Glomerular endothelial cell (primary cell): ENCODE data around the gene CDKN2B. TPM values are rescaled to one million over a fixed set of nuclear protein-coding genes. Genes with fewer than 3 reads are reported as not detected.
A peak's percentile ranks its signal among the peaks of the same experiment; 100 is the strongest.
"Not testable (repeated sequence)": the region's sequence is repeated elsewhere in the genome, so short reads cannot be mapped to it uniquely, and the experiment has no call there.

Experiments
- DNase-seq: peaks from one replicate; pipeline ENCODE4 v3.0.0-alpha.2; 2011; ENCODE audit warnings: low read depth, low spot score; ENCODE audit errors: extremely low read depth
- total RNA-seq: library from RNA; depleted of rRNA; stranded (reverse); fragments of >200 nt; gene quantifications from 2 replicates; pipeline ENCODE4 v1.2.3, GENCODE V29; 2015

CDKN2B gene, protein sequence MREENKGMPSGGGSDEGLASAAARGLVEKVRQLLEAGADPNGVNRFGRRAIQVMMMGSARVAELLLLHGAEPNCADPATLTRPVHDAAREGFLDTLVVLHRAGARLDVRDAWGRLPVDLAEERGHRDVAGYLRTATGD
- 36.5 and 49.7 TPM in 2 replicates for total RNA-seq

DNA sequence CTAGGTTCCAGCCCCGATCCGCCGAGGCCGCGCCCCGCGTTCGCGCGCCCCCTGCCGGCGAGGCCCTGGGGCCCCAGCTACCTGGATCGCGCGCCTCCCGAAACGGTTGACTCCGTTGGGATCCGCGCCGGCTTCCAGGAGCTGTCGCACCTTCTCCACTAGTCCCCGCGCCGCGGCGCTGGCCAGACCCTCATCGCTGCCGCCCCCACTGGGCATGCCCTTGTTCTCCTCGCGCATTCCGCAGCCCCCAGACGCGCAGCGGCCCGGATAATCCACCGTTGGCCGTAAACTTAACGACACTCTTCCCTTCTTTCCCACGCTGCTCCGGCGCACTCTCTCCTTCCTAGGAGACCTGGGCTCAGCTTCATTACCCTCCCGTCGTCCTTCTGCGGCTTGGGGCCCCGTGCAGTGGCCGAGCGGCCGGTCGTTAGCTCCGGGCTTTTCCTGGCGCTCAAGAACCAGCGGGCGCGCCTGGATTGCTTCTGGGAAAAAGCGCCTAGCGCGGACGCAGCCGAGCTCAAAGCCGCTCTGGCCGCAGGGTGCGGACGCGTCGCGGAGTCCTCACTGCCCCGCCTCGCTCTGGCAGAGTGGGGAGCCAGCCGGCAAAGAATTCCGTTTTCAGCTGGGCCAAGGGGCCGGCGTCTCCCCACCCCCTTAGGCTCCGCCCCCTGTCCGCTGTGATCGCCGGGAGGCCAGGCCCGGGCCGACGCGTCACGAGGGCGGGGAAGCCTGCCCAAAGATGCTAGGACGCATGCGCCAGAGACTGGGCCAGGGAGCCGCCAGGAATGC lies at the start of gene CDKN2B:
Gene CDKN2B (minus strand): TSS at position 589 of the 789 bp plus-strand sequence. CDS start 352 bp downstream, at position 237.
- no peak for DNase-seq

DNA sequence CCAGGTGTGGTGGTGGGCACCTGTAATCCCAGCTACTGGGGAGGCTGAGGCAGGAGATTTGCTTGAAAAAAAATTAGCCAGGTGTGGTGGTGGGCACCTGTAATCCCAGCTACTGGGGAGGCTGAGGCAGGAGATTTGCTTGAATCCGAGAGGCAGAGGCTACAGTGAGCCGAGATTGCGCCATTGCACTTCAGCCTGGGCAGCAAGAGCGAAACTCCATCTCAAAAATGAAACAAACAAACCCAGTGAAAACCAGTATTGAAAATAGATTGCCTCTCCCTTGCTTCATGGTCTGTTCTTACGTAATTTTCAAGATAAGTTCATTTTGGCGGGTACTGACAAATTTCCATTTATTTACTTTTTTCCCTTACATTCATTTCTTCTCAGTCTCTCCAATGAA lies 48.9 kb upstream of the CDKN2B start:
- not testable (repeated sequence) for DNase-seq

DNA sequence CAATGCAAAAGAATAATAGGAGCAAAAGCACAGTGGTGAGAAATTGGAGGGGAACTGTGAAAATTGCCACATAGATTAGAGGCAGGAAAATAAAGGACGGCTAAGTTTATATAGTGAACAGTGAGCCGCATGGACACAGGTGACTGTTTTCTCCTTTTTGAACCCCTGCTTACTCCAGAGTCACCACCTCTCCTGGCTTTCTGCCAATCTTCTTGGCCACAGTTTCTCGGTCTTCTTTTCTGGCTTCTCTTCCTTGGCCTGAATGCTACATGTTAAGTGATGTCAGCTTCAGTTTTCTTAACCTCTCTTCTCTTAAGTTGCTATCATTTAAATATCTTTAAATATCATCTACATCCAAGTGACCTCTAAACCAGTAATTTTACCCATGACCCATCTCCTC lies 47.3 kb upstream of the CDKN2B start:
- no peak for DNase-seq

DNA sequence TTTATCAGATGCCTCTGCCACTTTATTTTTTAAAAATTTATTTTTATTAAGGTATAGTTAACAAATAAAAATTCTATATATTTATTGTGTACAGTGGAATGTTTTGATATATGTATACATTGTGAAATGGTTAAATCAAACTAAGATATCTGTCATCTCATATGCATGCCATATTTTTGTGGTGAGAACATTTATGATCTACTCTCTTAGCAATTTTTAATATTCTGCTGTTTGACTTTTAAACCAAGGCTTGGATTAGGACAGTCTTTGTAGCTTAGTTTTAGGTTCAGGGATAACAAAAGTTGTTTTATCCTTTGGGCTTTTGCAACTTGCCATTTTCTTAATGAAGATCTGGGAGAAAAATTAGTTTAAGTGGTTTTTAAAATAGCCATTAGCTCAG lies 46.0 kb upstream of the CDKN2B start:
- DNase-seq = no peak

DNA sequence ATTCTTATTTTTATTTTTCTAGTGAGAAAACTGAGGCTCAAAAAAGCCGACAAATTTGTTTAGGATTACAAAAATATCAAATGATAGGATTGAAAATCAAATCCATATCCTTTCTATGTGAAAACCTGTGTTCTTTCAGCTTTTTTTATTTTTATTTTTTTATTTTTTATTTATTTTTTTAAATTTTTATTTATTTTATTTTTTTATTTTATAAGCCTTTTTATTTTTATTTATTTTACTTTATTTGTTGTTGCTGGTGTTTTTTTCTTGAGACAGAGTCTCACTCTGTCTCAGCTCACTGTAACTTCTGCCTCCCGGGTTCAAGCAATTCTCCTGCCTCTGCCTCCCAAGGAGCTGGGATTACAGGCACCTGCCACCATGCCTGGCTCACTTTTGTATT lies 45.4 kb upstream of the CDKN2B start:
- DNase-seq = no peak

DNA sequence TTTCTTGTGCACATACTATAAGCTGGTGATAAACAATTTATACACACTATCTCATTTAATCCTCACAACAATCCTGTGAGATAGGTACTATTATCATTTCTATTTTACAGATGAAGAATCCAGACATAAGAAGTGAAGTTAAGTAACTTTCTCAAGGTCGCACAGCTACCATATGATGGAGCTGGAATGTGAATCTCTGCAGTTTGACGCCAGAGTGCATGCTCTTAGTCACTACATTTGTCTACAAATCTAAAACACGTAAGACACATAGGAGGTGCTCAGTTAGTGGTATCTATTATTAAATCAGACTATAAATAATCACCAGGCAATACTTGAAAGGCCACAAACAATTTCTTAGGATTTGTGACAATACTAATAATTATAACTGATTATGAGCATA lies 45.0 kb upstream of the CDKN2B start:
- DNase-seq = no peak

DNA sequence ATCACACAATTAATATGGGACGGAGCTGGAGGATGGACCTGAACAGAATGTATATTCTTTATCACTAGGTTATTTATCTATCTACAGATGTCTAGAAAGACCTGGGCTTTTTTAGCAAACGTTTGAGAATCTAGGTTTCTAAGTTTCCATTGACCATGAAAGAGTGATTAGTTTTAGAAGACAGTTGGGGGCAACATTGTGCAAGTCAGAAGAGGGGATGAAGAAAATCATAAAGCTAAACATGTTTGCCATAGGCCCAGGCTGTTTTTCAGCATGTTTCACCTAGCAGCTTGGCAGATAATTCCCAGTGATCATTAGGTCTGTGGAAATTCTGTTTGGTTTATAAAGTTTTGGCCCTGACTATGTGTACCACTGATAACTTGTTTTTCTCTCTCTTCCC lies 44.1 kb upstream of the CDKN2B start:
- DNase-seq = no peak

DNA sequence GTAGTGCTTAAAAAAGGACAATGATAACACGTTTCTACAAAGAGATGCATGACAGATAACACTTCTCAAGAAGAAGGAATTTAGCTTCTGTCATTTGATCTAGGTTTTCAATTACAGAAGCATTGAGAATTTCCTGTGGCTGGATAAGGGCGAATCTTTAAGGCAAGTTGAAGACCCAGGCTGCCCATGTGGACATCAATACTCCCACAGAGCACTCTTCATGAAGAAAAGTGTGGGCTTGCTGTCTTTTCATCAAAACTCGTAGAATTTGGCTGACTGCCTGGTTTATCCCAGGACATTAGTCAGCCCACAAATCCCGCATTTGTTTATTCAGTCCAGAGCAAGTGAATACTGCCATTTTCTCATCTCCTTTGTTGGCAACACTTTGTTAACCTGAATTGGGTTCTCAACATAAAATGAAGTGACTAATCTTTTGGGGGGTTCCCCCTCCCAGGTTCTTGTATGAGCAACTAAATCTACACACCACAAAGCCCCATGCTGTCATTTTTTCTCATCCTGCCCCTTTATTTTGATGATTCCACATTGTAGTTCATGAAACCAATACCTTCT lies 43.4 kb upstream of the CDKN2B start:
- peak; percentile 73 for DNase-seq

DNA sequence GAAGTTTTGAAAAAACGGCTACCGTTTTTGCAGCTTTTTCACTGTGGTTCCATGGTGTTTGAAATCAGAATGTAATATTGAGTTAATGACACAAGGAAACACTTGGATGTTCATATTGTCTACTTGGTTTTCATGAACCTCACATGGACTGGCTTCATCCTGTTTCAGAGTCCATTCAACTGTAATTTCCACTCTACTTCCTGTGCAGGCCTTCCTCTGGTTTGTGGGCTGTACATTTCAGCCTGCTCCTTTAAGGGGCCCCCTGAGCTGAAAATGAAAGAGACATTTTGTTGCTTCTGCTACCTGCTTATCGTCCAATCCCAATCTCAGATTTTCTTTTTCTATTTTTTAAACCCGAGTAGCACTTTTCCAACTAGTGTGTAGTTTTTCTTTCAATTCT lies 41.8 kb upstream of the CDKN2B start:
- no peak for DNase-seq

DNA sequence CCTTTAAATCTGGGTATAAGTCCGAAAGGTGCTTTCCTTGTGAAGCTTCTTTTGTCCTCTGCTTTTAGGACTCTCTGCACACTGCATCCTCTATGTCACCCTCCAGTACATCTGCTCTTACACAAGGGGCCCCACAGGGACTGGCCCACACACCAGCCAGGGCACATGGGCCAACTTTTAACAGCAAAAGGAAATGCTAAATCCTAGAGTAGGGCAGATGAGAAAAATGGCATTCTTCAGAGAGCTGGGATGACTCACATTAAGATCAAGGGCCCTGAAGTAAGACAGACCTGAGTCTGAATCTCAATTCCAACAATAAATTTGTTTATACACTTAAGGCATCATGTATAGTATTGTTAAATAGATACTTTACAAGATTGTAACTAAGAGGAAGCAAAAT lies 40.3 kb upstream of the CDKN2B start:
- DNase-seq = no peak

DNA sequence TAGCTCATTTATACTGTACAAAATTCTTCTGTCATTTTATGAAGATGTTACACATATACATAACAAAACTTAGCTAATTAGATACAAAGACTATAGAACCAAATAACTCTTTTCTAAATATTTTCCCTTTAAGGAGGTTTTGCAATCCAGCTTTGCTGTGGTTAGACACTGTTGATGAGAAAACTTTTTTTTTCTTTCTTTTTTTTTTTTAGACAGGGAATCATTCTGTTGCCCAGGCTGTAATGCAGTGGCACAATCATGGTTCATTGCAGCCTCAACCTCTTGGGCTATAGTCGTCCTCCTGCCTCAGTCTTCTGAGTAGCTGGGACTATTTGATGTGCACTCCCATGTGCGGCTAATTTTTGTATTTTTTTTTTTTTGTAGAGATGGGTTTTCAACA lies 38.5 kb upstream of the CDKN2B start:
- no peak for DNase-seq

DNA sequence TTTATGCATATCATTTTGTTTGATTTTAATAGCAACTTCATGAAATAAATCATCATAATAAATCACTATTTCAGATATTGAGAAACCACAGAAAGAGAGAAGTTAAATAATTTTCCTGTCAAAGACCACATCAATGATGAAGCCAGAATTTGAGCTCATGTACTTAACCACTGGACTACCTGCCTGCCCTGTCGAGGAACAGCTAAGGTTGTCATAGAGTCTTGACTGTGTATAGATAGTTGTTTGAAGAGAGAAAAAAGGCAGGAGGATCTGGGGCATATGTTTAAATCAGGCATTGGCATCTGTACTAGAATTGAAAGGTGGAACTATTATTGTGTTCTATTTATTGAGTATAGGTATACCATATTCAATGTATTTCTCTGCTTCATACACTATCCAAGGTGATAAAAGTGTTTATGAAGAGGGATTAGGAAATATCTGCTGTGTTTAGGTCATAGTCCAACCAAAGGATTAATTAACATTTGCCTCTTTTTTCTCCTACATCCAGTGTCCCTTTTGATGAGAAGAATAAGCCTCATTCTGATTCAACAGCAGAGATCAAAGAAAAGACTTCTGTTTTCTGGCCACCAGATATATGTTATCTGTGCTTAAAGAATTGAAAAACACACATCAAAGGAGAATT lies 37.3 kb upstream of the CDKN2B start:
- DNase-seq = no peak

DNA sequence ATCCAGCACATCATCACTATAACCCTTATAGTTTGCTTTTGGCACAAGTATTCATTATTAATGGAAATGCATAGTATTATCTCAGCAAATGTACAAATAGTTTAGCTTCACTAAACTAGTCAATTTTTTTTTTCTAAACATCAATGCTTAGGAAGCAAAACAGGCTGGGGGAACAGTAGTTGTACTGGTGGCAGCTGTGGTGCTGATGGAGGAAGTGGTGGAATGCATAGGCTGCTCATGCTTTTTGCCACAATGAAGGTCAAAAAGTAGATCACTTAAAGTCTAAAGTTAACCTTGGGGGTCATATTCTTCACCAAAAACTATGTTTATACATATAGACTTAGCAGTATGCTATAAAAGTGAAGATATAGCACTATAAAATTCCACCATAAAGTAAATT lies 36.3 kb upstream of the CDKN2B start:
- no peak for DNase-seq

DNA sequence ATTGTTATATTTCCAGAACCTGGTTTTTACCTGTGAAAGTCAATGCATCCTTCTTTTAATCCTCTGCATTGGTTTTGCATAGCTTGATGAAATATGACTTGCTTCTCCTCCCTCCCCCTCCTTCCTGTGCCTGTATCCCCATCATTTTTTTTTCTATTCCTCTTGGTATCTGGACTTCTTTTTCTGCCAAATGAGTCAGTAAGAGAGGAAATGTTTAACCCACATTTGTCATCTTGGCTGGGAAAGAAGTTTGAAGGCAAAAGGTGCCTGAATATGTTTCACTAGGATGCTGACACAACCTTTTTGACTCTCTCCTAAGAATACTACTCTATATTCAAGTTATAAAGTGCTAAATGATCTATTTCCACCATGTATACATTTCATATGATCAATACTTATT lies 35.5 kb upstream of the CDKN2B start:
- no peak for DNase-seq

DNA sequence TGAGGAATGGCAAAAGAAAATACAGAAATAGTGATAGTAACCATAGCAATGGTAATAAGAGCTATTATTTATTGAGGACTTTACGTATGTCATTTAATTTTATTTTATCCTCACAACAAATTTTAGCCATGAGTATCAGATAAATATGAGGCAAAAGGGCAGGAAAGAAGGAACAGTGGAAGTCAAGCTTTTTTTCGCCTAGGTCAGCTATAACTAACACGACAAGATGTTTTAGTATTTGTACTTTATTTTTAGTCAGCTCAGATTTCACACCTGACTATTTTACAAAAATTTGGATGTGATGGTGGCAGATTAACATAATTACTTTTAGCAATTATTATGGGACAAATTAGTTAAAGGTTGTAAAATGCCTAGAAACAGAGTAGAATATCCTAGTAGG lies 34.8 kb upstream of the CDKN2B start:
- no peak for DNase-seq

DNA sequence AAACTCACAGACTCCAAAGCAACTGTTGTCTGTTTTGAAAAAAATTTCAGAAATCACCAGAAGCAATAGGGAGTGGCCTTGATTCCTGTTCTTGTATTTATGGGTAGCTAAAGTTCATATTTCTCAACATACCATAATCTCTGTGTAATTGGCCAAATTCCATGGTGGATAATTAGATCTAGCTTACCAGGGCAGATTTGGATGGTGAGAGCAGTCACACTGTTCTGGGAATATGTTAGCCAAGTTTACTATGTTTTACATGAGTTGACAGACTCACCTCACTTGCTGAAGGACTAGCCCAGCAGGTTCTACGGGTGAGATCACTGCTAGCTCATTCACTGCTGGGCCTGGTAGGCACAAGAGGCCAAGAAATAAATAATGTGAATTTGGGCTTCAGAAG lies 32.7 kb upstream of the CDKN2B start:
- DNase-seq = no peak

DNA sequence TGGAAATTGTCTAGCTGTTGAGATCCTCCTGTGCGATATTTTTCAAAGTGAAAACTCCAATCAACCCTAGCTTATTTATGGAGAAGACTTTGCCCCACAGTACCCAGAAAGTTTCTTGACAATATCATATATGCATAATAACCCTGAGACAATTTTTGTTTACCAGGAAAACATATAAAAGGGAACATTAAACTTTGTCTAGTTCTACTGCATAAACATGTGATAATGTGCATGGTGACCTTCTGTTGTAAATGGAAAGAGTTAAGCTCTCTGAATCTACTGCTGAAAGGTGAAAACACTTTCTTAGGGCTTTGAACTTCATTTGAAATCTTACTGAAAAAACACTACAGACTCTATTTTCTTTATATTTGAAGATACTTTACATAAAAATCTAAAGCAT lies 32.2 kb upstream of the CDKN2B start:
- no peak for DNase-seq

DNA sequence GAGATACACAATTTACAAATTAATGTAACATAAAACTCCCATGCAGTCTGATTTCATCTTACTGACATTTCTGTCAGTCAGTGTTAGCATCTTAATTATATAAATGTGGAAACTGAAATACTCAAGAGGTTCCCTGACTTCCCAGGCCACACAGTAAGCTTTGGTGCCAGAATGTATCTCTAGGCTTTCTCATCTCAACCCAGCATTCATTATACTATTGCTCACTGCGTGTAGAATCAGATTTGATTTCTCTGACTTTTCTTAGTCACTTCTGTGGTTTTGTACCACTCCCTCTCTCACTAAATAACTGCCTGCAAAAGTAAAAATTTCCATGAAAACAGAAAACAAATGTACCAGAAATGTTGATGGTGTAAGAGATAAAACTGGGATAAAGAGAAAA lies 31.7 kb upstream of the CDKN2B start:
- no peak for DNase-seq

DNA sequence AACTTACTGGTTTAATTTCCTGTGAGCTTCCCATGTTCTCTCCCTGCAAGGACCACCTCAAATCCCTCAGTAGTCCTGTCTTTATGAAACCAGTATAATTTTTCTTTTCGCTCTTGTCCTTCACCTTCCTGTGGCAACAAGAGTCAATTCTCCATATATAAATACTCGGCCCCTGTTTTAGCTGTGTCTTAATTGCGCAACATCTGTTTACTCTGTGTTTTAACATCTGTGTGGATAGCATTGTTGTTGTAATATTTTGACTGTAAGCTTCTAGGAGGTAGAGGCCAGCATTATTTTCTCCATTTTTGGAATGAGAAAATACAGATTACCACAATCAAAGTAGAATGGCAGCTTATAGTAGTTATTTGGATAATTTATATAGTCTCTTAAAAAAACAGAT lies 30.2 kb upstream of the CDKN2B start:
- DNase-seq = no peak

DNA sequence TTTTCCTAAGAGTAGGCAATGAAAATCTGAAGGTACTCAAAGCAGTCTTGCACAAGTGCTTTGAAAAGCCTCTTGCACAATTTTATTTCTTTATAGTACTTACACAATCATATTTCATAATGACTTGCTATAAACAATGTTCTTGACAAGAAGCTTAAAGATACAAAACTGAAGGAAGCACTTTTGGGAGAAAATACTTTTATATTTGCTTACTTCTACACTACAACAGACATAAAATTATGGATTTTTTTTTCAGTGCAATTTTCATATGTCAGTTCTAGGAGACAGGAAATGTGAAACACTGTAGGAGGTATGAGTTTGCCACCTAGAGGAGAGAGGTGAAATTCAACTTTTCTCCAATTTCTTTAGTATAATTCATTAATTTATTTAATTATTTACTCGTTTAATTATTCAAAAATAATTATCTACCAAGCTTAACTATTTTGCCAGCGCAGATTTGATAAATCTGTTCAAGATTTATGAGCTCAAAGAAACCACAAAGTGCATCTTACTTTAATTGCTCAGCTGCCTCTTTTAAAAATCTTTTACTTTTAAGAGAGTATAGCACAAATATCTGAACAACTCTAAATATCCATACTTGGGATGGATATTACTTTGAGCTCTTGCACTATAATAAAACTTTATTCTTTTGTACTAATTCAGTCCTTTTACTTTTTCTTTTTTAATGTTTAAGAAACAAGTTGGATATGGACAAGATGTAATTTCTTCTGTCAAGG lies 29.0 kb upstream of the CDKN2B start:
- no peak for DNase-seq
